Endothelial cell of umbilical vein (primary cell): ENCODE results near the gene FMN2. TPM values are rescaled to one million over a fixed set of nuclear protein-coding genes. Genes with fewer than 3 reads are reported as not detected.

Source experiments
- BruUV-seq: library from RNA; stranded (reverse); fragments of 400-500 nt; replicated peaks from 2 replicates; lab custom pipeline; 2021; lab: Mats Ljungman, UMichigan
- CTCF ChIA-PET: fragments of 300-600, 350-600 bp; sonication (Branson Sonifier 250); formaldehyde crosslinking; loops from one replicate; lab custom pipeline; 2021; ENCODE audit warnings: antibody characterized with exemption, inconsistent platforms; lab: Charles Lee
- POLR2A ChIA-PET: fragments of 300-600, 350-600 bp; sonication (Branson Sonifier 250); formaldehyde crosslinking; loops from one replicate; lab custom pipeline; 2021; ENCODE audit warnings: antibody characterized with exemption, inconsistent platforms; lab: Charles Lee
- DNase-seq: peaks from one replicate; pipeline ENCODE4 v3.0.0-alpha.2; 2011; ENCODE audit warnings: low read depth, low spot score
- FAIRE-seq: peaks from 2 replicates; lab custom pipeline; 2011; peaks lifted over from hg19 to GRCh38; lab: Jason Lieb, UNC
- H2AFZ ChIP-seq: 2 replicates; pipeline ENCODE4 v1.6.0; 2012; ENCODE audit warnings: low read depth, low read length, control low read depth, inconsistent platforms
- H3K27ac ChIP-seq: 2 replicates; pipeline ENCODE4 v1.5.1; 2011; ENCODE audit warnings: low read depth, mild to moderate bottlenecking, control low read depth, low read length, moderate library complexity; ENCODE audit not compliant: insufficient read depth
- H3K27me3 ChIP-seq, 2 experiments: 2 replicates each; pipeline versions ENCODE4 v1.6.0 to v1.6.1; 2011; ENCODE audit warnings: low read length in 2 of 2, mixed read lengths in 1 of 2; ENCODE audit not compliant: control insufficient read depth in 2 of 2, insufficient read depth in 2 of 2
- H3K36me3 ChIP-seq, 2 experiments: 2 replicates in 1 of 2; 3 replicates in 1 of 2; pipeline ENCODE4 v1.5.1; 2011; ENCODE audit warnings: low read length in 2 of 2, mild to moderate bottlenecking in 1 of 2, moderate library complexity in 1 of 2; ENCODE audit not compliant: control insufficient read depth in 2 of 2, insufficient read depth in 2 of 2; ENCODE audit errors: extremely low read depth in 1 of 2
- H3K4me1 ChIP-seq: 3 replicates; pipeline ENCODE4 v1.5.1; 2011; ENCODE audit warnings: mild to moderate bottlenecking, low read length; ENCODE audit not compliant: control insufficient read depth, insufficient read depth; ENCODE audit errors: extremely low read depth
- H3K4me2 ChIP-seq: 2 replicates; pipeline ENCODE4 v1.6.1; 2011; ENCODE audit warnings: low read length, control low read depth, mixed read lengths; ENCODE audit not compliant: insufficient read depth
- H3K4me3 ChIP-seq, 3 experiments: fragments of 200-600 bp in 1 of 3; sonication (generic), shearing (Covaris generic) in 1 of 3; replicated peaks in 1 of 3; 2 replicates each; pipeline ENCODE4 v1.5.1; 2011 to 2016; ENCODE audit warnings: control low read depth in 3 of 3, low read length in 3 of 3, mild to moderate bottlenecking in 2 of 3, inconsistent platforms in 1 of 3, low read depth in 1 of 3, moderate library complexity in 1 of 3; ENCODE audit not compliant: insufficient read depth in 1 of 3
- H3K79me2 ChIP-seq: 2 replicates; pipeline ENCODE4 v1.6.0; 2012; ENCODE audit warnings: low read length, inconsistent platforms; ENCODE audit not compliant: control insufficient read depth, insufficient read depth
- H3K9ac ChIP-seq: replicated peaks from 2 replicates; pipeline ENCODE3; 2011; ENCODE audit warnings: low read length, control low read depth; ENCODE audit not compliant: insufficient read depth; ENCODE audit errors: extremely low read depth
- H3K9me1 ChIP-seq: replicated peaks from 3 replicates; pipeline ENCODE4 v1.6.0; 2011; ENCODE audit warnings: mild to moderate bottlenecking, low read length; ENCODE audit not compliant: control insufficient read depth, insufficient read depth; ENCODE audit errors: extremely low read depth
- H3K9me3 ChIP-seq: replicated peaks from 2 replicates; pipeline ENCODE4 v1.5.1; 2012; ENCODE audit warnings: low read length, inconsistent platforms; ENCODE audit not compliant: control insufficient read depth, insufficient read depth
- H4K20me1 ChIP-seq: replicated peaks from 2 replicates; pipeline ENCODE3; 2011; ENCODE audit warnings: mild to moderate bottlenecking, low read length; ENCODE audit not compliant: control insufficient read depth, insufficient read depth; ENCODE audit errors: extremely low read depth
- CTCF ChIP-seq, 2 donors: IDR thresholded peaks; 1 replicate in 1 of 2; 2 replicates in 1 of 2; pipeline ENCODE4 v1.5.1; 2011; ENCODE audit warnings: low read length in 2 of 2, mild to moderate bottlenecking in 2 of 2, moderate library complexity in 2 of 2, control low read depth in 1 of 2, inconsistent platforms in 1 of 2, low read depth in 1 of 2; ENCODE audit not compliant: insufficient read depth in 1 of 2; ENCODE audit errors: extremely low read depth in 1 of 2
- EZH2 ChIP-seq: IDR thresholded peaks from 2 replicates; pipeline ENCODE4 v1.6.1; 2012; ENCODE audit warnings: borderline replicate concordance, low read depth, mild to moderate bottlenecking, moderate library complexity, low read length, inconsistent platforms; ENCODE audit not compliant: severe bottlenecking
- FOS ChIP-seq: IDR thresholded peaks from 2 replicates; pipeline ENCODE4 v1.6.1; 2011; ENCODE audit warnings: mild to moderate bottlenecking, low read length, moderate library complexity, borderline replicate concordance; ENCODE audit not compliant: insufficient read depth
- GATA2 ChIP-seq: IDR thresholded peaks from 2 replicates; pipeline ENCODE4 v1.7.0; 2011; ENCODE audit warnings: low read depth, mild to moderate bottlenecking, moderate library complexity, mixed read lengths, low read length; ENCODE audit not compliant: insufficient read length, insufficient read depth
- JUN ChIP-seq: IDR thresholded peaks from 2 replicates; pipeline ENCODE4 v1.6.1; 2011; ENCODE audit warnings: borderline replicate concordance, low read depth; ENCODE audit not compliant: insufficient read length, insufficient read depth
- MAX ChIP-seq: IDR thresholded peaks from 2 replicates; pipeline ENCODE4 v1.6.1; 2011; ENCODE audit not compliant: insufficient read depth, insufficient read length
- MYC ChIP-seq: IDR thresholded peaks from one replicate; pipeline ENCODE4 v1.6.1; 2011; ENCODE audit warnings: mild to moderate bottlenecking, low read depth, low read length
- POLR2A ChIP-seq: IDR thresholded peaks from 2 replicates; pipeline ENCODE4 v1.6.1; 2012; ENCODE audit warnings: low read depth, mild to moderate bottlenecking, control low read depth, low read length
- POLR2AphosphoS5 ChIP-seq: IDR thresholded peaks from 2 replicates; pipeline ENCODE4 v1.6.1; 2012; ENCODE audit warnings: low read depth, mild to moderate bottlenecking, control low read depth, low read length, moderate library complexity; ENCODE audit not compliant: insufficient read depth
- dilution Hi-C: fragments of 300-500 bp; cut with MboI; formaldehyde crosslinking; loops from one replicate; pipeline ENCODE4 v1.15.0; 2019; ENCODE audit warnings: low sequenced_read_pairs; ENCODE audit not compliant: extremely low pct_ligation_motif_present
- intact Hi-C: fragments of 100-400 bp; cut with micrococcal nuclease; formaldehyde crosslinking; loops from one replicate; pipeline ENCODE4 v1.10.0; 2022
- polyA plus RNA-seq, 4 experiments: library from polyadenylated mRNA; depleted of rRNA in 3 of 4; stranded (reverse) in 3 of 4; unstranded in 1 of 4; fragments of >200 nt; gene quantifications; 2 replicates each; pipeline versions ENCODE4 v1.2.1 to v1.2.3, GENCODE V29; 2011 to 2012; ENCODE audit warnings: missing spikeins in 1 of 4
- total RNA-seq: library from RNA; stranded (reverse); gene quantifications from 2 replicates; pipeline ENCODE4 v1.2.3, GENCODE V29; 2021

The FMN2 gene
- total and polyA plus RNA-seq, 2 donors (not counting 3 experiments of a cell fraction or from before 2014, with no cell fraction given), result not detected

GRCh38 chr1:240284656-240285414, 193.2 kb downstream of the FMN2 start:
- ChIA-PET CTCF (no interaction called here), POLR2A (no interaction called here)
- H3K27me3 ChIP-seq, result no peaks in the 10 kb centered on the region
- no peak overlapping the region for H2AFZ ChIP-seq
- no peaks in the 10 kb centered on the region for H4K20me1 ChIP-seq
- intact Hi-C loops (no loop called here), dilution Hi-C loops (no loop called here)
- FAIRE-seq, result no peak
- H3K36me3 ChIP-seq, result no peaks in the 10 kb centered on the region
- no peak overlapping the region for H3K9ac ChIP-seq
- no peak overlapping the region for H3K27ac ChIP-seq
- no peaks in the 10 kb centered on the region for H3K4me1 ChIP-seq
- no peak for DNase-seq
- TF ChIP-seq CTCF (IDR thresholded peaks at IDR 0.05; ENCODE audit: extremely low read depth in 1 of 2, insufficient read depth in 1 of 2, low read depth in 1 of 2, low read length in 2 of 2) (no peak), GATA2 (no peak), FOS (no peak), MYC (no peak)
- no peak overlapping the region for H3K4me2 ChIP-seq
- H3K79me2 ChIP-seq, result no peaks in the 10 kb centered on the region
- no peaks in the 10 kb centered on the region for H3K9me1 ChIP-seq
- H3K4me3 ChIP-seq, result no peak overlapping the region
- no TSS peak for BruUV-seq
- H3K9me3 ChIP-seq, result peaks cover 4% of the 10 kb centered on the region

DNA sequence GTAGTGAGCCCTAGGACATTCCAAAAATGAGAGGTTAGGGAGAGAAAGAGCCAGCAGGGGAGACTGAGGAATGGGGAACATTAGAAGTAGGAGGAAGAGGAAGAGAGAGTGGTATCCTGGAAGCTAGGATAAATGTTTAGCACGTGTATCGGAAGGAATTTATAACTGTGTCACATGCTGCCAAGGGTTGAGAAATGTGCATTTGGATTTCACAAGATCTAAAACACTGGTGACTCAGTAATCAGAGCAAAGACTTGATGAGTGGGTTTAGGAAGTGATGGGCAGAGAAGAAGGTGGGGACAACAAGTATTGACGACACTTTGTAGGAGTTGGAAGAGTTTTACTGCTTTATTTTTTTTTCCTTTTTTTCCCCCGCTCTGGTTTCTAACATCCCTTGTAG, 193.9 kb downstream of the FMN2 start:
- Histone ChIP-seq H3K9ac (no peak overlapping the region), H3K4me3 (no peak overlapping the region)
- CTCF ChIA-PET, result no interaction called here

More for the DNA sequence above, 193.9 kb downstream of the FMN2 start:
- POLR2A ChIA-PET, result no interaction called here
- dilution Hi-C loops, result no loop called here
- intact Hi-C loops, result no loop called here
- Histone ChIP-seq H3K27me3 (no peaks in the 10 kb centered on the region), H3K9me3 (peaks cover 4% of the 10 kb centered on the region), H3K4me1 (no peaks in the 10 kb centered on the region), H4K20me1 (no peaks in the 10 kb centered on the region), H3K9me1 (no peaks in the 10 kb centered on the region), H3K36me3 (no peaks in the 10 kb centered on the region), H3K79me2 (no peaks in the 10 kb centered on the region), H3K27ac (no peak overlapping the region), H3K4me2 (no peak overlapping the region), H2AFZ (no peak overlapping the region)
- FAIRE-seq (no peak), DNase-seq (no peak)
- BruUV-seq, result no TSS peak
- TF ChIP-seq MAX (no peak), GATA2 (no peak), JUN (no peak), CTCF (IDR thresholded peaks at IDR 0.05; ENCODE audit: extremely low read depth in 1 of 2, insufficient read depth in 1 of 2, low read depth in 1 of 2, low read length in 2 of 2) (no peak), EZH2 (no peak), POLR2AphosphoS5 (no peak), MYC (no peak), FOS (no peak), POLR2A (no peak)
